Testis (tissue), 3 donors: ENCODE measurements around the gene GMNN. TPM values are rescaled to one million over a fixed set of nuclear protein-coding genes. Genes with fewer than 3 reads are reported as not detected.

Experiments
- DNase-seq: peaks from one replicate; pipeline ENCODE4 v3.0.0-alpha.2; 2019
- H3K27ac ChIP-seq, 2 donors: fragments of 200-600 bp; sonication (generic); one replicate each; pipeline ENCODE4 v1.5.1; 2019
- H3K27me3 ChIP-seq: fragments of 200-600 bp; sonication (generic); one replicate; pipeline ENCODE4 v1.5.1; 2019
- H3K36me3 ChIP-seq: fragments of 200-600 bp; sonication (generic); one replicate; pipeline ENCODE4 v1.5.1; 2017; ENCODE audit warnings: low read depth; ENCODE audit errors: missing control alignments
- H3K4me1 ChIP-seq: fragments of 200-600 bp; sonication (generic); one replicate; pipeline ENCODE4 v1.5.1; 2019
- H3K4me3 ChIP-seq, 2 donors: fragments of 200-600 bp; sonication (generic); one replicate each; pipeline ENCODE4 v1.5.1; 2017 to 2019
- H3K9me3 ChIP-seq: fragments of 200-600 bp; sonication (generic); one replicate; pipeline ENCODE4 v1.5.1; 2017
- POLR2A ChIP-seq: fragments of 450-650 bp; IDR thresholded peaks from one replicate; pipeline ENCODE4 v1.6.1; 2017; ENCODE audit warnings: antibody characterized with exemption, mild to moderate bottlenecking, moderate library complexity
- WGBS, 2 donors: methylation state at CpG; one replicate each; pipeline ENCODE4 v1.1.5; 2018; 5-methylcytosine and 5-hydroxymethylcytosine counted together
- intact Hi-C: fragments of 100-400 bp; cut with DNase I; formaldehyde crosslinking; loops from one replicate; pipeline ENCODE4 v1.15.1; 2023; ENCODE audit warnings: low total_unique reads
- polyA plus RNA-seq: library from polyadenylated mRNA; stranded (reverse); fragments of 350-450 nt; fragmentation: Illumina TruSeq; extraction: RNeasy Lipid Tissue Mini Kit (QIAGEN cat#74804); gene quantifications from one replicate; pipeline ENCODE4 v1.2.3, GENCODE V29; 2014; ENCODE audit warnings: low read depth, low replicate concordance; ENCODE audit not compliant: insufficient read depth
- total RNA-seq, 2 donors: library from RNA; depleted of rRNA; stranded (reverse); fragments of >200 nt; gene quantifications; one replicate each; pipeline ENCODE4 v1.2.3, GENCODE V29; 2016
- TF ChIP-seq, protein P1 (sequence below), 3 experiments: fragments of 450-650 bp in 2 of 3; fragments of 200-600 bp in 1 of 3; sonication (generic) in 1 of 3; IDR thresholded peaks; one replicate each; pipeline ENCODE4 v1.5.1; 2016 to 2019; ENCODE audit warnings: antibody characterized with exemption in 3 of 3, mild to moderate bottlenecking in 2 of 3, moderate library complexity in 1 of 3

The GMNN gene
- total and polyA plus RNA-seq, 3 donors from 2014 or later: 23.8 to 67.2 (median 37.4) TPM

DNA sequence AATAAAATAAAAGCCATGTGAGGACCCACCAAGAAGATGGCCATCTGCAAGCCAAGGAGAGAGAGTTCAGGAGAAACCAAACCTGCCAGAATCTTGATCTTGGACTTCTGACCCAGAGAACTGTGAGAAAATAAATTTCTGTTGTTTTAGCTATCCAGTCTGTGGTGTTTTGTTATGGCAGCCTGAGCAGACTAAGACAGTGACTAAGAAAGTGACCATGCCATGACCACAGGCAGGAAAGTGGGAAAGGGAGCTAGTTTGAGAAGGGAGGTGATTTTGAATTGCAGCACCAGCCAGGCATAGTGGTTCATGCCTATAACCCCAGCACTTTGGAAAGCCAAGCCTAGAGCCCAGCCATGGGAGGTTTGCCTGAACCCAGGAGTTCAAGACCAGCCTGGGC lies 33.9 kb upstream of the GMNN start:
- no peaks in the 10 kb centered on the region for H3K9me3 ChIP-seq
- H3K4me1 ChIP-seq: no peaks in the 10 kb centered on the region
- no peak overlapping the region for H3K4me3 ChIP-seq
- TF ChIP-seq POLR2A: no peak
- TF ChIP-seq, protein P1, sequence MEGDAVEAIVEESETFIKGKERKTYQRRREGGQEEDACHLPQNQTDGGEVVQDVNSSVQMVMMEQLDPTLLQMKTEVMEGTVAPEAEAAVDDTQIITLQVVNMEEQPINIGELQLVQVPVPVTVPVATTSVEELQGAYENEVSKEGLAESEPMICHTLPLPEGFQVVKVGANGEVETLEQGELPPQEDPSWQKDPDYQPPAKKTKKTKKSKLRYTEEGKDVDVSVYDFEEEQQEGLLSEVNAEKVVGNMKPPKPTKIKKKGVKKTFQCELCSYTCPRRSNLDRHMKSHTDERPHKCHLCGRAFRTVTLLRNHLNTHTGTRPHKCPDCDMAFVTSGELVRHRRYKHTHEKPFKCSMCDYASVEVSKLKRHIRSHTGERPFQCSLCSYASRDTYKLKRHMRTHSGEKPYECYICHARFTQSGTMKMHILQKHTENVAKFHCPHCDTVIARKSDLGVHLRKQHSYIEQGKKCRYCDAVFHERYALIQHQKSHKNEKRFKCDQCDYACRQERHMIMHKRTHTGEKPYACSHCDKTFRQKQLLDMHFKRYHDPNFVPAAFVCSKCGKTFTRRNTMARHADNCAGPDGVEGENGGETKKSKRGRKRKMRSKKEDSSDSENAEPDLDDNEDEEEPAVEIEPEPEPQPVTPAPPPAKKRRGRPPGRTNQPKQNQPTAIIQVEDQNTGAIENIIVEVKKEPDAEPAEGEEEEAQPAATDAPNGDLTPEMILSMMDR (IDR thresholded peaks at IDR 0.05): no peak
- intact Hi-C loops: no loop called here
- H3K36me3 ChIP-seq: no peaks in the 10 kb centered on the region
- no peak for DNase-seq
- H3K27me3 ChIP-seq: no peaks in the 10 kb centered on the region
- no peak overlapping the region for H3K27ac ChIP-seq

DNA sequence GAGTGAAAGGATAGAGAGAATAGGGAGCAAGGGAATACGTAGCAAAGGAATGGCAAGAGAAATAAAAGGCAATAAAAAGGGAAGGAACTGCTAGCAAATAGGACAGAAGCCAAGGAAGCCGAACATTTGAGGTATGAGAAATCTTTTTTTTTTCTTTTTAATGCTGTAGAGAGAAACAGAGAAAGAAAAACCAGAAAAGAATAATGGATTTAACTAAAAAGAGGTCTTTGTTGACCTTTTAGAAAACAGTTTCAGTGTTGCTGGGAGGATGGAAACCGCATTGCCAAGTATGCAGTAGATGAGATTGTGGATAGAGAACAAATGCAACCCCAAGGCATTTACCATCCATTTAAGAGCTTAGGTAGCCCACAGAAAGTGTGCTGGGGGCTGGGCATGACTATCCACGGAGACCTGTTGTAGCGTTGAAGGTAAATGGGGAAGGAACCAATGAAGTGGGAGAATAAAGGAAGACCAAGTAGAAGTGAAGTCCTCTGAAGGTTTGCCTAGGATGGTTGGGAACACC lies 32.5 kb upstream of the GMNN start:
- H3K36me3 ChIP-seq: no peaks in the 10 kb centered on the region
- H3K9me3 ChIP-seq: no peaks in the 10 kb centered on the region
- TF ChIP-seq POLR2A: no peak
- TF ChIP-seq, protein P1 (IDR thresholded peaks at IDR 0.05): no peak

DNA sequence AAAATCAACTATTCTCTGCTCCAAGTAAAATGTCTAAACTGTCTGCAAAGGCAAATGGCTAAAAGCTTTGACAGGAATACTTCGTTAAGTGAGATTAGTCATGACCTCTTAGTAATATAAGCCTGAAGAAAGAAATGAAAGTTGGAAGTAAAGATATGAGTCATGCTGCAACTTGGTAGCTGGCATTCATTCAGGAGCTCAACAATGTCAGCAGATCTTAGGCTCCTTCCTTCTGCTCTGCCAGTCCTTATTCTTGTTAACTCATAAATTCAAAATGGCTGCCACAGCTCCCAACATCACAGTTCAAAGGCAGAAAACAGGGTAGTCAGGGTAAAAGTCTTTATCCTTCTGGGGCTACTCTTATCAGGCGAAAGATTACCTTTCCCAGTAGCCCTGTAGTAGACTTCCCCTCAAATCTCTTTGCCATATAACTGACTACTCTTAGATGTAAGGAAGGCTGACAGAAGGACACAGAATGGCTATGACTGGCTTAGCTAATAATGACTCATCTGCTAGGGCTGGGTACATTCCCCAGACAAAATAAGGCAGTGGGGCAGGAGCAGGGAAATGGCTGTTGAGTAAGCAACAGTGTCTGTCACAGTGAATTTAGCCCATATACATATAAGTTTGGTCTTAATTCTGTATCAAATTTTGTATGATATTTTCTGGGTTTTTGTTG lies 31.3 kb upstream of the GMNN start:
- no peaks in the 10 kb centered on the region for H3K27me3 ChIP-seq
- WGBS, 2 donors: 69 to 88% methylated on average over 2 of the region's 2 CpGs
- no peak overlapping the region for H3K4me3 ChIP-seq
- H3K9me3 ChIP-seq: no peaks in the 10 kb centered on the region
- no peaks in the 10 kb centered on the region for H3K4me1 ChIP-seq
- no peaks in the 10 kb centered on the region for H3K36me3 ChIP-seq
- no peak for DNase-seq
- intact Hi-C loops: no loop called here
- TF ChIP-seq POLR2A: no peak
- TF ChIP-seq, protein P1 (IDR thresholded peaks at IDR 0.05): no peak
- H3K27ac ChIP-seq: no peak overlapping the region

More for the DNA sequence above, 32.5 kb upstream of the GMNN start:
- no peaks in the 10 kb centered on the region for H3K27me3 ChIP-seq
- 78 to 85% methylated on average over 5 of the region's 5 CpGs for WGBS, 2 donors
- intact Hi-C loops: no loop called here
- no peak overlapping the region for H3K27ac ChIP-seq
- DNase-seq: no peak
- no peak overlapping the region for H3K4me3 ChIP-seq
- H3K4me1 ChIP-seq: no peaks in the 10 kb centered on the region

DNA sequence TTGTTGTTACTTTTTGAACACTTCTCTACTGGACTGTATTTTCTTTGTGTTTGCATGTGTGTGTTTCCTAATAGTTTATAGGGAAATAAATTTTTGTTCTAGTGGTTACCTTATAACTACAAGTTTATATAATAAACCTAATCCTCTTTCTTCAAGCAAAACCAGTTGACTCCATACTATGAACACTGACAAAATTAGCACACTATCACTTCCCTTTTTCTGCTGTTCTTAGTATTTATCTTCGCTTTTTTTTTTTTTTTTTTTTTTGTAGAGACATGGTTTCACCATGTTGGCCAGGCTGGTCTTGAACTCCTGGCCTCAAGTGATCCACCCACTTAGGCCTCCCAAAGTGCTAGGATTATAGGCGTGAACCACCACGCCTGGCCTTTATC lies 30.8 kb upstream of the GMNN start:
- Histone ChIP-seq H3K4me1 (no peaks in the 10 kb centered on the region), H3K36me3 (no peaks in the 10 kb centered on the region), H3K4me3 (no peak overlapping the region), H3K27ac (no peak overlapping the region), H3K9me3 (no peaks in the 10 kb centered on the region), H3K27me3 (no peaks in the 10 kb centered on the region)
- TF ChIP-seq, protein P1 (IDR thresholded peaks at IDR 0.05): no peak
- no peak for TF ChIP-seq POLR2A
- intact Hi-C loops: no loop called here
- WGBS, 2 donors: 87 to 90% methylated on average over 3 of the region's 3 CpGs
- DNase-seq: no peak

DNA sequence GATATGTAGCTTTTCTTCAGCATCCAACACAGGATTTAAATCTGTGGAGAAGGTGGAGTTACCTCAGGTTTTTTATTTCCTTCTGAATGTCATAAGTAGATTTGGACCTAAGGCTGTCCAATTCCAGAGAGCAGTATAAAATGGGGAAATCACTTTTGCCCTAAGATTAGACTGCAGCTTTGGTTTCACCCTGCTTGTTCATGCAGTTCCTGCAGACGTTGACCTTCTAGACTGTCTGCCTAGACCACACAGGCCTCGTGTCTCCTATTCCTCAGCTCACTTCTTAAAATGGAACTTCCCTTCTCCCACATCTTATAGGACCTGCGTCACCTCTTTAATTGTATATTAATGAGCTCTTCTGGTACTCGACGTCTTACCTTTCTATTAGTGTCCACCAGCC lies 29.8 kb upstream of the GMNN start:
- WGBS, 2 donors: 84 to 85% methylated on average over 5 of the region's 5 CpGs
- DNase-seq: no peak
- intact Hi-C loops: no loop called here
- Histone ChIP-seq H3K4me1 (no peaks in the 10 kb centered on the region), H3K4me3 (no peak overlapping the region), H3K36me3 (no peaks in the 10 kb centered on the region), H3K27me3 (no peaks in the 10 kb centered on the region), H3K9me3 (no peaks in the 10 kb centered on the region), H3K27ac (no peak overlapping the region)
- TF ChIP-seq, protein P1 (IDR thresholded peaks at IDR 0.05): no peak
- TF ChIP-seq POLR2A: no peak
